K562 (cell line): Measurements from ENCODE around the gene TNIP1. TPM values are rescaled to one million over a fixed set of nuclear protein-coding genes. Genes with fewer than 3 reads are reported as not detected.

Experiments used
- ATF2 ChIP-seq: sonication (generic); formaldehyde crosslinking; IDR thresholded peaks from 2 replicates; pipeline ENCODE4 v1.8.1; 2022; ENCODE audit warnings: missing genetic modification reagents
- CREB1 ChIP-seq, 2 experiments: sonication (generic) in 1 of 2; formaldehyde crosslinking in 1 of 2; IDR thresholded peaks; 2 replicates each; pipeline versions ENCODE4 v1.6.1 to v1.8.0; 2012 to 2022; ENCODE audit warnings: inconsistent platforms in 1 of 2, mild to moderate bottlenecking in 1 of 2, missing genetic modification reagents in 1 of 2, moderate library complexity in 1 of 2
- CREM ChIP-seq: IDR thresholded peaks from 2 replicates; pipeline ENCODE4 v1.6.1; 2014; ENCODE audit warnings: antibody characterized with exemption, low read depth
- DEAF1 ChIP-seq: fragments of 450-650 bp; formaldehyde crosslinking; IDR thresholded peaks from 2 replicates; pipeline ENCODE4 v1.4.0; 2020; ENCODE audit warnings: mild to moderate bottlenecking, moderate library complexity
- JUN ChIP-seq, 2 experiments: sonication (generic) in 1 of 2; formaldehyde crosslinking in 1 of 2; IDR thresholded peaks; 2 replicates each; pipeline versions ENCODE4 v1.6.1 to v1.8.0; 2012 to 2022; ENCODE audit warnings: borderline replicate concordance in 2 of 2, mild to moderate bottlenecking in 2 of 2, improper control_type of control experiment in 1 of 2, low read depth in 1 of 2, low read length in 1 of 2, missing genetic modification reagents in 1 of 2
- STAG1 ChIP-seq: sonication (generic); formaldehyde crosslinking; IDR thresholded peaks from 2 replicates; pipeline ENCODE4 v1.5.0; 2020; ENCODE audit warnings: missing genetic modification reagents, borderline replicate concordance
- ZNF24 ChIP-seq: fragments of 450-650 bp; IDR thresholded peaks from 2 replicates; pipeline ENCODE4 v1.6.1; 2016
- ZNF324 ChIP-seq: fragments of 250-450 bp; sonication (Bioruptor Pico); IDR thresholded peaks from 2 replicates; pipeline ENCODE4 v1.4.0; 2020; ENCODE audit warnings: mild to moderate bottlenecking
- polyA plus RNA-seq, 8 experiments: library from polyadenylated mRNA; depleted of rRNA in 4 of 8; stranded (reverse) in 5 of 8; unstranded in 3 of 8; fragments of >200 nt; fragmentation: Nextera tagmentation in 2 of 8; fragmentation: Illumina TruSeq in 1 of 8; extraction: Ambion mirVana in 2 of 8; extraction: Trizol in 1 of 8; gene quantifications; 2 replicates each; pipeline versions ENCODE4 v1.2.1 to v1.2.3, GENCODE V29; 2011 to 2014; ENCODE audit warnings: inconsistent platforms in 1 of 8, missing spikeins in 1 of 8
- total RNA-seq, 7 experiments: library from RNA; depleted of rRNA in 6 of 7; stranded (reverse); fragments of >200 nt in 6 of 7; fragmentation: Illumina TruSeq in 2 of 7; extraction: Trizol in 2 of 7; gene quantifications; 2 replicates each; pipeline versions ENCODE4 v1.2.1 to v1.2.3, GENCODE V29; 2011 to 2021; ENCODE audit warnings: low replicate concordance in 1 of 7
- TF ChIP-seq, protein P1 (sequence below): IDR thresholded peaks from 2 replicates; pipeline ENCODE4 v1.6.1; 2011; ENCODE audit warnings: borderline replicate concordance, low read depth, mild to moderate bottlenecking, moderate library complexity, low read length; ENCODE audit not compliant: insufficient read depth, poor library complexity, severe bottlenecking
- TF ChIP-seq, protein P2 (sequence below): fragments of 150-350 bp; IDR thresholded peaks from 2 replicates; pipeline ENCODE4 v1.6.1; 2014; ENCODE audit warnings: low read depth, mild to moderate bottlenecking, low read length, borderline replicate concordance
- TF ChIP-seq, protein P3 (sequence below): fragments of 250-450 bp; sonication (Bioruptor Pico); IDR thresholded peaks from 2 replicates; pipeline ENCODE4 v1.5.0; 2021
- TF ChIP-seq, protein P4 (sequence below): fragments of 200-800 bp; sonication (Bioruptor generic); IDR thresholded peaks from 2 replicates; pipeline ENCODE4 v1.6.1; 2017; ENCODE audit warnings: missing genetic modification characterization, missing compliant biosample characterization

TNIP1 gene
- total and polyA plus RNA-seq, 9 of the 15 experiments (the other 6 are each of a cell fraction or from before 2014, with no cell fraction given): 0.46 to 41.0 (median 24.6) TPM

- TF ChIP-seq, protein P1, sequence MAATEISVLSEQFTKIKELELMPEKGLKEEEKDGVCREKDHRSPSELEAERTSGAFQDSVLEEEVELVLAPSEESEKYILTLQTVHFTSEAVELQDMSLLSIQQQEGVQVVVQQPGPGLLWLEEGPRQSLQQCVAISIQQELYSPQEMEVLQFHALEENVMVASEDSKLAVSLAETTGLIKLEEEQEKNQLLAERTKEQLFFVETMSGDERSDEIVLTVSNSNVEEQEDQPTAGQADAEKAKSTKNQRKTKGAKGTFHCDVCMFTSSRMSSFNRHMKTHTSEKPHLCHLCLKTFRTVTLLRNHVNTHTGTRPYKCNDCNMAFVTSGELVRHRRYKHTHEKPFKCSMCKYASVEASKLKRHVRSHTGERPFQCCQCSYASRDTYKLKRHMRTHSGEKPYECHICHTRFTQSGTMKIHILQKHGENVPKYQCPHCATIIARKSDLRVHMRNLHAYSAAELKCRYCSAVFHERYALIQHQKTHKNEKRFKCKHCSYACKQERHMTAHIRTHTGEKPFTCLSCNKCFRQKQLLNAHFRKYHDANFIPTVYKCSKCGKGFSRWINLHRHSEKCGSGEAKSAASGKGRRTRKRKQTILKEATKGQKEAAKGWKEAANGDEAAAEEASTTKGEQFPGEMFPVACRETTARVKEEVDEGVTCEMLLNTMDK: peak; percentile 40
- TF ChIP-seq, protein P2, sequence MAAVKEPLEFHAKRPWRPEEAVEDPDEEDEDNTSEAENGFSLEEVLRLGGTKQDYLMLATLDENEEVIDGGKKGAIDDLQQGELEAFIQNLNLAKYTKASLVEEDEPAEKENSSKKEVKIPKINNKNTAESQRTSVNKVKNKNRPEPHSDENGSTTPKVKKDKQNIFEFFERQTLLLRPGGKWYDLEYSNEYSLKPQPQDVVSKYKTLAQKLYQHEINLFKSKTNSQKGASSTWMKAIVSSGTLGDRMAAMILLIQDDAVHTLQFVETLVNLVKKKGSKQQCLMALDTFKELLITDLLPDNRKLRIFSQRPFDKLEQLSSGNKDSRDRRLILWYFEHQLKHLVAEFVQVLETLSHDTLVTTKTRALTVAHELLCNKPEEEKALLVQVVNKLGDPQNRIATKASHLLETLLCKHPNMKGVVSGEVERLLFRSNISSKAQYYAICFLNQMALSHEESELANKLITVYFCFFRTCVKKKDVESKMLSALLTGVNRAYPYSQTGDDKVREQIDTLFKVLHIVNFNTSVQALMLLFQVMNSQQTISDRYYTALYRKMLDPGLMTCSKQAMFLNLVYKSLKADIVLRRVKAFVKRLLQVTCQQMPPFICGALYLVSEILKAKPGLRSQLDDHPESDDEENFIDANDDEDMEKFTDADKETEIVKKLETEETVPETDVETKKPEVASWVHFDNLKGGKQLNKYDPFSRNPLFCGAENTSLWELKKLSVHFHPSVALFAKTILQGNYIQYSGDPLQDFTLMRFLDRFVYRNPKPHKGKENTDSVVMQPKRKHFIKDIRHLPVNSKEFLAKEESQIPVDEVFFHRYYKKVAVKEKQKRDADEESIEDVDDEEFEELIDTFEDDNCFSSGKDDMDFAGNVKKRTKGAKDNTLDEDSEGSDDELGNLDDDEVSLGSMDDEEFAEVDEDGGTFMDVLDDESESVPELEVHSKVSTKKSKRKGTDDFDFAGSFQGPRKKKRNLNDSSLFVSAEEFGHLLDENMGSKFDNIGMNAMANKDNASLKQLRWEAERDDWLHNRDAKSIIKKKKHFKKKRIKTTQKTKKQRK: no peak
- TF ChIP-seq, protein P3, sequence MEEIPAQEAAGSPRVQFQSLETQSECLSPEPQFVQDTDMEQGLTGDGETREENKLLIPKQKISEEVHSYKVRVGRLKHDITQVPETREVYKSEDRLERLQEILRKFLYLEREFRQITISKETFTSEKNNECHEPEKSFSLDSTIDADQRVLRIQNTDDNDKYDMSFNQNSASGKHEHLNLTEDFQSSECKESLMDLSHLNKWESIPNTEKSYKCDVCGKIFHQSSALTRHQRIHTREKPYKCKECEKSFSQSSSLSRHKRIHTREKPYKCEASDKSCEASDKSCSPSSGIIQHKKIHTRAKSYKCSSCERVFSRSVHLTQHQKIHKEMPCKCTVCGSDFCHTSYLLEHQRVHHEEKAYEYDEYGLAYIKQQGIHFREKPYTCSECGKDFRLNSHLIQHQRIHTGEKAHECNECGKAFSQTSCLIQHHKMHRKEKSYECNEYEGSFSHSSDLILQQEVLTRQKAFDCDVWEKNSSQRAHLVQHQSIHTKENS (CRISPR knock-in tag): no peak
- TF ChIP-seq CREM (peak; percentile 15; the same call in 1 of the 2 replicates), JUN (IDR thresholded peaks at IDR 0.05; ENCODE audit: borderline replicate concordance, low read depth, low read length) (no peak), JUN (CRISPR knock-in tag; IDR thresholded peaks at IDR 0.05; ENCODE audit: borderline replicate concordance) (no peak), ATF2 (no peak), CREB1 (IDR thresholded peaks at IDR 0.05) (no peak), CREB1 (CRISPR knock-in tag; IDR thresholded peaks at IDR 0.05) (no peak), DEAF1 (CRISPR knock-in tag) (peak; percentile 14; the same call in 1 of the 2 replicates), ZNF24 (no peak), ZNF324 (CRISPR knock-in tag) (no peak), STAG1 (CRISPR knock-in tag) (peak; percentile 43; the same call in 1 of the 2 replicates)
- TF ChIP-seq, protein P4, sequence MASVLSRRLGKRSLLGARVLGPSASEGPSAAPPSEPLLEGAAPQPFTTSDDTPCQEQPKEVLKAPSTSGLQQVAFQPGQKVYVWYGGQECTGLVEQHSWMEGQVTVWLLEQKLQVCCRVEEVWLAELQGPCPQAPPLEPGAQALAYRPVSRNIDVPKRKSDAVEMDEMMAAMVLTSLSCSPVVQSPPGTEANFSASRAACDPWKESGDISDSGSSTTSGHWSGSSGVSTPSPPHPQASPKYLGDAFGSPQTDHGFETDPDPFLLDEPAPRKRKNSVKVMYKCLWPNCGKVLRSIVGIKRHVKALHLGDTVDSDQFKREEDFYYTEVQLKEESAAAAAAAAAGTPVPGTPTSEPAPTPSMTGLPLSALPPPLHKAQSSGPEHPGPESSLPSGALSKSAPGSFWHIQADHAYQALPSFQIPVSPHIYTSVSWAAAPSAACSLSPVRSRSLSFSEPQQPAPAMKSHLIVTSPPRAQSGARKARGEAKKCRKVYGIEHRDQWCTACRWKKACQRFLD (CRISPR knock-in tag): no peak
Observed at GRCh38 chr5:151047814-151048425, 32.9 kb downstream of the TNIP1 start (continued).
